Kidney glomerular epithelial cell (primary cell): ENCODE results near the gene ZMYND12.

Source experiments
- DNase-seq: peaks from one replicate; lab custom pipeline; 2025; lab: John Stamatoyannopoulos, UW

Gene ZMYND12

GRCh38 chr1:42439940-42440339, 15.9 kb downstream of the ZMYND12 start:
- peak; percentile 73 for DNase-seq

- DNase-seq = no peak
Observed at GRCh38 chr1:42434340-42434739, 21.5 kb downstream of the ZMYND12 start.

- no peak for DNase-seq
Observed at GRCh38 chr1:42433369-42433768, 22.5 kb downstream of the ZMYND12 start.

GRCh38 chr1:42432714-42433113, 23.1 kb downstream of the ZMYND12 start:
- DNase-seq = no peak

GRCh38 chr1:42431514-42431913, 24.3 kb downstream of the ZMYND12 start:
- no peak for DNase-seq

GRCh38 chr1:42430286-42431135, 25.3 kb downstream of the ZMYND12 start:
- DNase-seq = no peak

- DNase-seq = no peak
Observed at GRCh38 chr1:42429603-42430002, 26.2 kb downstream of the ZMYND12 start.

GRCh38 chr1:42427240-42427639, 28.6 kb downstream of the ZMYND12 start:
- no peak for DNase-seq

GRCh38 chr1:42424201-42424600, 31.6 kb downstream of the ZMYND12 start:
- no peak for DNase-seq

- DNase-seq = no peak
Observed at GRCh38 chr1:42423681-42424080, 32.1 kb downstream of the ZMYND12 start.

GRCh38 chr1:42422737-42423136, 33.1 kb downstream of the ZMYND12 start:
- DNase-seq = no peak

- peak; percentile 72 for DNase-seq
Observed at GRCh38 chr1:42420911-42421585, 34.8 kb downstream of the ZMYND12 start.

GRCh38 chr1:42420121-42420520, 35.7 kb downstream of the ZMYND12 start:
- DNase-seq = no peak

- DNase-seq = no peak
Observed at GRCh38 chr1:42419126-42419821, 36.5 kb downstream of the ZMYND12 start.

- DNase-seq = no peak
Observed at GRCh38 chr1:42418516-42418915, 37.3 kb downstream of the ZMYND12 start.

GRCh38 chr1:42417166-42417565, 38.7 kb downstream of the ZMYND12 start:
- DNase-seq = no peak

- no peak for DNase-seq
Observed at GRCh38 chr1:42414551-42415496, 41.0 kb downstream of the ZMYND12 start.

- no peak for DNase-seq
Observed at GRCh38 chr1:42403880-42404400, 51.9 kb downstream of the ZMYND12 start.

- no peak for DNase-seq
Observed at GRCh38 chr1:42399315-42400100, 56.3 kb downstream of the ZMYND12 start.
